ENCODE measurements around the gene MYO18B.

The MYO18B gene

DNA sequence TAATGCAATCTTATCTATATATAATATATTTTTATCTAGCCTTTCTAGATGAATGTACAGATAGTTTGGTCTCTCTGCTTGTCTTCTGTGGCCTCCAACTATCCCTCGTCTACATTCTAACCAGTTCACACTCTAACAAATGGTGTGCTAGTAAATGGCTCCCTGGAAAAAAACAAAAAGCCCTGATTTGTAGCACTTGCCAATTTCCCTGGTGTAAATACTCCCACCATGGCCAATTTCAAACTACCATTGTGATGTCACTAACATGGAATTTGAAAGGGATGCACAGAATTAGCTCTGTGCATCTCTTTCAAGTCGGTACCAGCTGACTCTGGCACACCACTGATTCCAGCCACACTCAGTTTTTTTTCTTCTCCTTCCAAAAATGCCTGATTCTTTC, 154.6 kb downstream of the MYO18B start:
- TF ChIP-seq CTCF (IDR thresholded peaks at IDR 0.05; ENCODE audit: low read depth, low read length, missing control alignments), result no peak
- in situ Hi-C loops (cut with HindIII; ENCODE audit: low sequenced_read_pairs), result no loop called here
- DNase-seq (ENCODE audit: low read depth), result no peak
- H3K4me3 ChIP-seq (ENCODE audit: low read depth, low read length), result no peak overlapping the region

DNA sequence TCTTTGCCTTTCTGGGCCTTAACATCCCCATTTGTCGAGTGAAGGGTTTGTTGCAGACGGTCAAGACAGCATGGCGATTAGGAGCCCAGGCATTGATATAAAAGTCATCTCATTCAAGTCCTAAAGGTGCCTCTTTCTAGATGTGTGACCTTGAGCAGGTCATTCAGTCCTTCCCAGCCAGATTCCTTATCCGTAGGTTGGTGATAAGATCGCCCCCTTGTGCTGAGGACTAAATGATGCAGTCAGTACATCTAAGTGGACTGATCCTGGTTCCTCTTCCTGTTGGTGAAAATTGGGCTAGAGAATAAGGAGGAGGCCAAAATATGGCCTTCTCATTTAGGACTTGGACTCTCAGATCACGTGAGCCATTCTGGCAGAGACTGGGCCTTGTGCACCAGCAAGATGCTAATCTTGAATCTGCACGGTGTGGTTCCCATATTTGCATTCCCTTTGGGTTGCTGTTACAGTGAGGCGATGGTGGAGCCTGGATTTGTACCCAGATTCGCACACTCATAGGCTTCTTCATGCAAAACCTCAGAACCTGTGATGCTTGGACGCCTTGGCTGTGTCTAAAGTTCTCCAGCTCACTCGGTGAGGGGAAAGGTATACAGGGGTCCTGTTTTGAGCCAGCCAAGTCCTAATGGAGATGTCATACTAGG, 156.8 kb downstream of the MYO18B start:
- no peak for DNase-seq (ENCODE audit: low read depth)
- no peak for TF ChIP-seq CTCF (IDR thresholded peaks at IDR 0.05; ENCODE audit: low read depth, low read length, missing control alignments)
- H3K4me3 ChIP-seq (ENCODE audit: low read depth, low read length), result no peak overlapping the region
- in situ Hi-C loops (cut with HindIII; ENCODE audit: low sequenced_read_pairs), result no loop called here

- in situ Hi-C loops (cut with HindIII; ENCODE audit: low sequenced_read_pairs), result no loop called here
- no peak for DNase-seq (ENCODE audit: low read depth)
- TF ChIP-seq CTCF (IDR thresholded peaks at IDR 0.05; ENCODE audit: low read depth, low read length, missing control alignments), result no peak
- H3K4me3 ChIP-seq (ENCODE audit: low read depth, low read length), result no peak overlapping the region
Observed at GRCh38 chr22:25899566-25899965, 157.6 kb downstream of the MYO18B start.

- no peak for TF ChIP-seq CTCF (IDR thresholded peaks at IDR 0.05; ENCODE audit: low read depth, low read length, missing control alignments)
- in situ Hi-C loops (cut with HindIII; ENCODE audit: low sequenced_read_pairs), result no loop called here
- DNase-seq (ENCODE audit: low read depth), result no peak
- no peak overlapping the region for H3K4me3 ChIP-seq (ENCODE audit: low read depth, low read length)
Observed at GRCh38 chr22:25900390-25900789, 158.4 kb downstream of the MYO18B start.

DNA sequence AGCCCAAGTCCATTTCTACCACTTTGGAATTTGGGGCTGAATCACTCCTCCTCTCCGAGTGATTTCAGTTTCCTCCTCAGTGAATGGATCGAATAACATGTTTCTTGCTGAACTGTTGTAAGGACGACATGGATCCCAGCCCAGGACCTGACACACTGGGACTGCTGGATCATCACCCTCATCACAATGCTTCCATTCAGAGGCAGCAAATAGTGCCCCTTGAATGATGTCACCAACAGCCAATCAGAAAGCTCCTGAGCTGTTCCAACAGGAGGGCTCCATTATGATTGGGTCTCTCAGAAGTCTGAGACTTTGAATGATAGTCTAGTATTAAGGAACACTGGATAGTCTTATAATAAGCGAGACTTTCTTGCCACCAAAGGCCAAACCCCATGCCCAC, 158.9 kb downstream of the MYO18B start:
- no peak overlapping the region for H3K4me3 ChIP-seq (ENCODE audit: low read depth, low read length)
- DNase-seq (ENCODE audit: low read depth), result no peak
- no peak for TF ChIP-seq CTCF (IDR thresholded peaks at IDR 0.05; ENCODE audit: low read depth, low read length, missing control alignments)
- in situ Hi-C loops (cut with HindIII; ENCODE audit: low sequenced_read_pairs), result no loop called here

DNA sequence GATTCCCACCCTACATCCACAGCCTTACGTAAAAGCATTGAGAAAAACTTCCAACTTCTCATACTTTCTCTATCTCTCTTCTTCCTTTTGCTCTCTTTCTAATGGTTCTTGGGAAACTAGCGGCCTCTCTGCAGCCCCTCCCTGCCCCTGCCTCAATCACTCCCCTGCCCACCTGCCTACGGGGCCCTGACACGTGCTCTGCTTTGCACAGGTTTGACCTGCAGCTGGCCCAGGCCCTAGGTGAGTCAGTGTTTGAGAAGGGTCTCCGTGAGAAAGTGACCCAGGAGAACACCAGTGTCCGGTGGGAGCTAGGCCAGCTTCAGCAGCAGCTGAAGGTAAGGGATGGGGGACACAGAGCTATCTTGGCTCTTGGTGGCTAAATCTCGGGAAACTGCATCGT, 160.4 kb downstream of the MYO18B start:
- DNase-seq (ENCODE audit: low read depth), result no peak
- no peak overlapping the region for H3K4me3 ChIP-seq (ENCODE audit: low read depth, low read length)
- in situ Hi-C loops (cut with HindIII; ENCODE audit: low sequenced_read_pairs), result no loop called here
- TF ChIP-seq CTCF (IDR thresholded peaks at IDR 0.05; ENCODE audit: low read depth, low read length, missing control alignments), result no peak

Measured in astrocyte of the cerebellum (primary cell).